ENCODE data around the gene COL19A1.

COL19A1 gene

GRCh38 chr6:70125602-70126001, 259.2 kb downstream of the COL19A1 start:
- DNase-seq (ENCODE audit: low read depth in 2 of 2), result no peak

- no peak for DNase-seq (ENCODE audit: low read depth in 2 of 2)
These were observed 263.0 kb downstream of the COL19A1 start for GRCh38 chr6:70129341-70129740.

- no peak for DNase-seq (ENCODE audit: low read depth in 2 of 2)
These were observed 264.5 kb downstream of the COL19A1 start for GRCh38 chr6:70130865-70131264.

GRCh38 chr6:70131528-70131927, 265.2 kb downstream of the COL19A1 start:
- no peak for DNase-seq (ENCODE audit: low read depth in 2 of 2)

GRCh38 chr6:70133246-70133645, 266.9 kb downstream of the COL19A1 start:
- DNase-seq (ENCODE audit: low read depth in 2 of 2), result no peak

- no peak for DNase-seq (ENCODE audit: low read depth in 2 of 2)
These were observed 268.2 kb downstream of the COL19A1 start for GRCh38 chr6:70134542-70134941.

GRCh38 chr6:70135219-70136160, 269.1 kb downstream of the COL19A1 start:
- DNase-seq (ENCODE audit: low read depth in 2 of 2), result no peak

GRCh38 chr6:70136996-70137395, 270.6 kb downstream of the COL19A1 start:
- no peak for DNase-seq (ENCODE audit: low read depth in 2 of 2)

- no peak for DNase-seq (ENCODE audit: low read depth in 2 of 2)
These were observed 274.1 kb downstream of the COL19A1 start for GRCh38 chr6:70140496-70140895.

- no peak for DNase-seq (ENCODE audit: low read depth in 2 of 2)
These were observed 275.7 kb downstream of the COL19A1 start for GRCh38 chr6:70142034-70142433.

GRCh38 chr6:70145178-70145577, 278.8 kb downstream of the COL19A1 start:
- DNase-seq (ENCODE audit: low read depth in 2 of 2), result no peak

GRCh38 chr6:70149209-70149788, 282.9 kb downstream of the COL19A1 start:
- DNase-seq (ENCODE audit: low read depth in 2 of 2), result no peak

- no peak for DNase-seq (ENCODE audit: low read depth in 2 of 2)
These were observed 284.2 kb downstream of the COL19A1 start for GRCh38 chr6:70150521-70150920.

GRCh38 chr6:70151616-70152015, 285.3 kb downstream of the COL19A1 start:
- DNase-seq (ENCODE audit: low read depth in 2 of 2), result no peak

- no peak for DNase-seq (ENCODE audit: low read depth in 2 of 2)
These were observed 286.4 kb downstream of the COL19A1 start for GRCh38 chr6:70152786-70153185.

- DNase-seq (ENCODE audit: low read depth in 2 of 2), result no peak
These were observed 290.7 kb downstream of the COL19A1 start for GRCh38 chr6:70157086-70157485.

- no peak for DNase-seq (ENCODE audit: low read depth in 2 of 2)
These were observed 293.9 kb downstream of the COL19A1 start for GRCh38 chr6:70160276-70160675.

GRCh38 chr6:70162972-70163371, 296.6 kb downstream of the COL19A1 start:
- DNase-seq (ENCODE audit: low read depth in 2 of 2), result no peak

- no peak for DNase-seq (ENCODE audit: low read depth in 2 of 2)
These were observed 297.4 kb downstream of the COL19A1 start for GRCh38 chr6:70163795-70164194.

GRCh38 chr6:70164556-70164955, 298.2 kb downstream of the COL19A1 start:
- DNase-seq (ENCODE audit: low read depth in 2 of 2), result no peak

GRCh38 chr6:70166088-70166958, 300.0 kb downstream of the COL19A1 start:
- DNase-seq (ENCODE audit: low read depth in 2 of 2), result no peak

GRCh38 chr6:70168681-70169377, 302.5 kb downstream of the COL19A1 start:
- DNase-seq (ENCODE audit: low read depth in 2 of 2), result no peak
